ENCODE results near the gene USP32. TPM values are rescaled to one million over a fixed set of nuclear protein-coding genes. Genes with fewer than 3 reads are reported as not detected.

USP32 gene
- total and polyA plus RNA-seq, 2 donors (not counting 3 experiments of a cell fraction or from before 2014, with no cell fraction given) = 15.7 to 52.9 TPM

DNA sequence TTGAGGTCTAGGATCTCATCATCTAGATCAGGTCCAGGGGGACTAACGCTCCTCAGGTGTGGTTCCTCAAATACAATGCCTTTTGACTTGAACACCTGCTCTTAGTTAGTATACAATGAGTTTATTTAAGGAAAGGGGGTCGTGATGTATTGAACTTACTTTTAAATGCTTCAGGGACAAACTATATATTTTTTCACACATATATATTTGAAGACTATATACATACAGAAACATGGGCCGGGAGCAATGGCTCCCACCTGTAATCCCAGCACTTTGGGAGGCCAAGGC, 11.5 kb upstream of the USP32 start:
- no peak overlapping the region for H3K4me2 ChIP-seq (ENCODE audit: insufficient read depth, low read length)
- no peak for FAIRE-seq
- TF ChIP-seq GATA2 (IDR thresholded peaks at IDR 0.05; ENCODE audit: insufficient read depth, insufficient read length, low read depth, low read length) (no peak), POLR2AphosphoS5 (IDR thresholded peaks at IDR 0.05; ENCODE audit: insufficient read depth, low read depth, low read length) (no peak), EZH2 (IDR thresholded peaks at IDR 0.05; ENCODE audit: borderline replicate concordance, low read depth, low read length, severe bottlenecking) (no peak), MYC (IDR thresholded peaks at IDR 0.05; ENCODE audit: low read depth, low read length) (no peak), JUN (IDR thresholded peaks at IDR 0.05; ENCODE audit: borderline replicate concordance, insufficient read depth, insufficient read length, low read depth) (no peak), POLR2A (IDR thresholded peaks at IDR 0.05; ENCODE audit: low read depth, low read length) (no peak), FOS (IDR thresholded peaks at IDR 0.05; ENCODE audit: borderline replicate concordance, insufficient read depth, low read length) (no peak)
- TF ChIP-seq, protein P1, sequence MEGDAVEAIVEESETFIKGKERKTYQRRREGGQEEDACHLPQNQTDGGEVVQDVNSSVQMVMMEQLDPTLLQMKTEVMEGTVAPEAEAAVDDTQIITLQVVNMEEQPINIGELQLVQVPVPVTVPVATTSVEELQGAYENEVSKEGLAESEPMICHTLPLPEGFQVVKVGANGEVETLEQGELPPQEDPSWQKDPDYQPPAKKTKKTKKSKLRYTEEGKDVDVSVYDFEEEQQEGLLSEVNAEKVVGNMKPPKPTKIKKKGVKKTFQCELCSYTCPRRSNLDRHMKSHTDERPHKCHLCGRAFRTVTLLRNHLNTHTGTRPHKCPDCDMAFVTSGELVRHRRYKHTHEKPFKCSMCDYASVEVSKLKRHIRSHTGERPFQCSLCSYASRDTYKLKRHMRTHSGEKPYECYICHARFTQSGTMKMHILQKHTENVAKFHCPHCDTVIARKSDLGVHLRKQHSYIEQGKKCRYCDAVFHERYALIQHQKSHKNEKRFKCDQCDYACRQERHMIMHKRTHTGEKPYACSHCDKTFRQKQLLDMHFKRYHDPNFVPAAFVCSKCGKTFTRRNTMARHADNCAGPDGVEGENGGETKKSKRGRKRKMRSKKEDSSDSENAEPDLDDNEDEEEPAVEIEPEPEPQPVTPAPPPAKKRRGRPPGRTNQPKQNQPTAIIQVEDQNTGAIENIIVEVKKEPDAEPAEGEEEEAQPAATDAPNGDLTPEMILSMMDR (IDR thresholded peaks at IDR 0.05; ENCODE audit: extremely low read depth in 1 of 2, insufficient read depth in 1 of 2, low read depth in 1 of 2, low read length in 2 of 2) = no peak
- TF ChIP-seq, protein P2, sequence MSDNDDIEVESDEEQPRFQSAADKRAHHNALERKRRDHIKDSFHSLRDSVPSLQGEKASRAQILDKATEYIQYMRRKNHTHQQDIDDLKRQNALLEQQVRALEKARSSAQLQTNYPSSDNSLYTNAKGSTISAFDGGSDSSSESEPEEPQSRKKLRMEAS (IDR thresholded peaks at IDR 0.05; ENCODE audit: insufficient read depth, insufficient read length) = no peak
- CTCF ChIA-PET = no interaction called here
- no peaks in the 10 kb centered on the region for H3K9me1 ChIP-seq (replicated peaks; ENCODE audit: control insufficient read depth, extremely low read depth, insufficient read depth, low read length)
- no peak overlapping the region for H3K4me3 ChIP-seq (replicated peaks in 1 of 3; ENCODE audit: insufficient read depth in 1 of 3, low read depth in 1 of 3, low read length in 3 of 3)
- no peaks in the 10 kb centered on the region for H3K79me2 ChIP-seq (ENCODE audit: control insufficient read depth, insufficient read depth, low read length)
- intact Hi-C loops (cut with micrococcal nuclease) = no loop called here
- H3K27ac ChIP-seq (ENCODE audit: insufficient read depth, low read depth, low read length) = no peak overlapping the region
- no peak overlapping the region for H2AFZ ChIP-seq (ENCODE audit: low read depth, low read length)
- H3K36me3 ChIP-seq (ENCODE audit: control insufficient read depth in 2 of 2, extremely low read depth in 1 of 2, insufficient read depth in 2 of 2, low read length in 2 of 2) = no peaks in the 10 kb centered on the region
- no TSS peak for BruUV-seq (replicated peaks)
- H3K9me3 ChIP-seq (replicated peaks; ENCODE audit: control insufficient read depth, insufficient read depth, low read length) = no peaks in the 10 kb centered on the region
- H3K4me1 ChIP-seq (ENCODE audit: control insufficient read depth, extremely low read depth, insufficient read depth, low read length) = no peaks in the 10 kb centered on the region
- H4K20me1 ChIP-seq (replicated peaks; ENCODE audit: control insufficient read depth, extremely low read depth, insufficient read depth, low read length) = no peaks in the 10 kb centered on the region
- no peaks in the 10 kb centered on the region for H3K27me3 ChIP-seq (ENCODE audit: control insufficient read depth in 2 of 2, insufficient read depth in 2 of 2, low read length in 2 of 2)
- no peak overlapping the region for H3K9ac ChIP-seq (replicated peaks; ENCODE audit: extremely low read depth, insufficient read depth, low read length)
- dilution Hi-C loops (cut with MboI; ENCODE audit: extremely low pct_ligation_motif_present, low sequenced_read_pairs) = no loop called here
- no peak for DNase-seq (ENCODE audit: low read depth, low spot score)
- POLR2A ChIA-PET = no interaction called here

Measured in endothelial cell of umbilical vein (primary cell).